Activated CD4-positive, alpha-beta T cell treated with anti-CD3 and anti-CD28 coated beads, Interleukin-2, amount 50 U/mL, for 4 hours (primary cell): Measurements from ENCODE around the gene LPAR2.
A peak's percentile ranks its signal among the peaks of the same experiment; 100 is the strongest.
"Not testable (repeated sequence)": the region's sequence is repeated elsewhere in the genome, so short reads cannot be mapped to it uniquely, and the experiment has no call there.

Experiments
- DNase-seq, 2 experiments: peaks; one replicate each; pipeline ENCODE4 v3.0.0-alpha.2; 2020

LPAR2 gene

DNA sequence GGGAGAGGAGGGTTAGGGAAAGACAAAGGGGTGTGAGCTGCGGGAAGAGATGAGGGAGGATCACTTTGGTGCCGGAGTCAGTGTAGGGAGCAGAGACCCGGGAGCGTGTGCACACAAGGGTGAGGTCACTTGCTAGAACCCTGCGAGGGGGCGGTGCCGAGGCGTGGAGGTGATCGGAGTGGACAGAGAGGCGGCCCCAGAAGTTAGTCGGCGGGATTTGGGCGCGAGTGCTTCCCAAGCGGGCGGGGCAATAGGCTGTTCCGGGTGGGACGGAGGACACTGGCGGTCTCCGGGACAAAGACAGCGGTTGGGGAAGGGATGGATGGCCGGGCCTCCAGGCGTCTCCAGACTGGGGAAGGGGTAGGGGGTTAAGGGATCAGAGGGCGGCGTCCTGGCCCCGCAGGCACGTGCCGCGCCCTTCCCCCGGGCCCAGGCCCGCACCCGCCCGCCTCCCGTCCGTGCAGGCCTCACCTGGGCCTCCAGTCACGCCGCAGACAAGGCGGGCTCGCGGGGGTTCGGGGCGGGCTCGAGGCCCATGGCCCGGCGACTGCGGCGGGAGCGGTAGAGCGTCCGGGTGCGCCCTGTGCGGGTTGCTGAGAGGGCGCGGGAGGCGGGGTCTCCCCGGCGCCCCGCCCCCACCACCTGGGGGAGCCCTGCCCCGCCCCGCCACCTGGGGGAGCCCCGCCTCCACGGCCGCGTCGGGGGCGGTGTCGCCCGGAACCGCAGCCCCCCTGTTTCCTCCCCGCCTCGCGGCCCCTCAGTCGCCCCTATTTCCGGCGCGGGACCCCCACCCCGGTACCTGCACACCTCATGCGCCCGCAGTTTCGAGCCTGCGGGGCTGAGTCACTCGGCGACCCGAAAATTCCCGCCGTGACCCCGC lies at the start of gene LPAR2:
LPAR2 (minus strand) TSS at position 600 of the 880 bp plus-strand sequence. CDS start 945 bp downstream, outside the sequence.
- DNase-seq = peak; percentile 58 to 64

DNA sequence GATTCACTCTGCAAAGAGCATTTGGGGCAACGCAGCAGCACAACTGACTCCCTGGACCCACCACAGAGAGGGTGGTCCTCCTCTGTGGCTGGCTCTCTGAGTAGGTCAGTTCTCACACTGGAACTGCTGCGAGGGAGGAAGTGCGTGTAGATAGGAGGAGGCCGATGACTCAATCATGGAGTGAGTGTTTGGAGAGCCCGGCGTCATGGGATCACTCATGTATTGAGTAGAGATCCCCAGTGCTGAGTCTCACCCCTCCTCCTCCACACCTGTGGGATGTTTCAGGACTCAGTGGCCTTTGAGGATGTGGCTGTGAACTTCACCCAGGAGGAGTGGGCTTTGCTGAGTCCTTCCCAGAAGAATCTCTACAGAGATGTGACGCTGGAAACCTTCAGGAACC lies 49.6 kb upstream of the LPAR2 start:
- DNase-seq = no peak

DNA sequence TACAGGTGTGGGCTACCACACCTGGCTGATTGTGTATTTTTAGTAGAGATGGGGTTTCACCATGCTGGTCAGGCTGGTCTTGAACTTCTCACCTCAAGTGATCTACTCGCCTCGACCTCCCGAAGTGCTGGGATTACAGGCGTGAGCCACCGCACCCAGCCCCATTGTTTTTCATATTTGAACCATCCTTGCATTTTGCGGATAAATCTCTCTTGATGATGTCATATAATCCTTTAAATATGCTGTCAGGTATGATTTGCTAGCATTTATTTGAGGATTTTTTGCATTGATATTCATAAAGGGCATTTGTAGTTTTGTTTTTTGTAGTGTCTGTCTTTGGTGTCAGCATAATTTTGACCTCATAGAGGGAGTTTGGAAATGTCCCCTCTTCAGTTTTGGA lies 46.3 kb upstream of the LPAR2 start:
- no peak for DNase-seq

DNA sequence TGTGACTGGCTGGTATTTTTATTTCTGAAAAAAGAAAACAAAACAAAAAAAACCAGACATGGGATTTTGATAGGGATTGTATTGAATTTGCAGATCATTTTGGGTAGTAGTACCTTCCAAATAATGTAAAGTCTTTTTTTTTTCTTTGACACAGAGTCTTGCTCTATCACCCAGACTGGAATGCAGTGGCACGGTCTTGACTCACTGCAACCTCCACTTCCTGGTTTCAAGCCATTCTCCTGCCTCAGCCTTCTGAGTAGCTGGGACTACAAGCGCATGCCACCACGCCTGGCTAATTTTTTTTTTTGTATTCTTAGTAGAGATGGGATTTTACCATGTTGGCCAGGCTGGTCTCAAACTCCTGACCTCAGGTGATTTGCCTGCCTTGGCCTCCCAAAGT lies 44.8 kb upstream of the LPAR2 start:
- no peak for DNase-seq

DNA sequence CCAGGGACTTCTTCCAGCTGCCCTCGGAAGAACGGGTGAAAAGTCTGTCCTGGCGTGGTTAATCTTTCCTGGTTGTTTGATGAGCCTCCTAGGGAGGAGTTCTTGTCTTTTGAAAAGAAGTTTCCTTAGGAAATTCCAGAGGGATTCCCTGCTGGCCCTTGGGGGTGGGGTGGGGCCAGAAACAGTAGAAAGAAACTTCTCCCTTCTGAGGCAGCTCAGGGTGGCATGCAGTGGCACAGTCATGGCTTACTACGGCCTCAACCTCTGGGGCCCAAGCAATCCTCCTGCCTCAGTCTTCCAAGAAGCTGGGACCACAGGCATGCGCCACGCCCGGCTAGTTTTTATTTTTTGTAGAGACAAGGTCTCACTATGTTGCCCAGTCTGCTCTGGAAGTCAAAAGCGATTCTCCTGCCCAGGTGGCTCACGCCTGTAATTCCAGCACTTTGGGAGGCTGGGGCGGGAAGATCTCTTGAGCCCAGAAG lies 42.1 kb upstream of the LPAR2 start:
- no peak for DNase-seq

DNA sequence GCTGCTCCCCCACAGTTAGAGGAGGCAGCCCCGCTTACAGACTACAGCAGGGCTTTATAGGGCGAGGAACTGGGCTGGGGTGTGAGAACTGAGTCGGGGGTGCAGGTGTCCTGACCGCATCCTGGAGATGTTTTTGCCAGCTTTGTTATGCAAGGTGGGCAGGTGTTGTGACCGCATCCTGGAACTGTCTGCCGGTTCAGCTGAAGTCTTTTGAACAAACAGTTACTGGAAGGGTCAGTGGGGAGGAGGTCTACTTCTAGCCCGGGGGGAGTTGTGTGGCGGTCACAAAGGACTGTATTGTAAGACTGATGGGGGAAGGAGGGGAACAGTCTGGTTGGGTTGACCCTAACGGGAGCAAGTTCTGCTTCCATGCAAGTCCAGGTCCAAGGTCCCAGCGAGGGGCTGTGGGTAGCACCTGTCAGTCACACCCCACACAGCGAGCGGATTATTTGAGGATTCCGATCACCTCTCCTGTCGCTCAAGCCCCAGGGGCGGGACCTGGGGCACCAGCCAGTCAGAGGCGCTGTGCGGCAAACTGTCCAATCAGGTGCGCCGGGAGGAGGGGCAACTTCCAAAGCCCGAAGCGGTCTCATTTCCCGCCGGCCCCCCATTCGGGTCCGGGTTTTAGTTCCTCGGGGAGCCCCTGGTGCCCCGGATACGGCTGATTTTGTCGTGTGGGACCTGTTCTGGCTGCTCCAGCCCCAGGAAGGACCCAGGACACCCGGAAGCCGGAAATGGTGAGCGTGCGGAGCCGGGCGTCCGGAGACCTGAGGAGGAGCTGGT lies 40.4 kb upstream of the LPAR2 start, which contains the start of gene ZNF101:
ZNF101 (plus strand) TSS at position 610 of the 783 bp plus-strand sequence; CDS start at position 735, 125 bp downstream.
- DNase-seq = peak; percentile 89 to 90

DNA sequence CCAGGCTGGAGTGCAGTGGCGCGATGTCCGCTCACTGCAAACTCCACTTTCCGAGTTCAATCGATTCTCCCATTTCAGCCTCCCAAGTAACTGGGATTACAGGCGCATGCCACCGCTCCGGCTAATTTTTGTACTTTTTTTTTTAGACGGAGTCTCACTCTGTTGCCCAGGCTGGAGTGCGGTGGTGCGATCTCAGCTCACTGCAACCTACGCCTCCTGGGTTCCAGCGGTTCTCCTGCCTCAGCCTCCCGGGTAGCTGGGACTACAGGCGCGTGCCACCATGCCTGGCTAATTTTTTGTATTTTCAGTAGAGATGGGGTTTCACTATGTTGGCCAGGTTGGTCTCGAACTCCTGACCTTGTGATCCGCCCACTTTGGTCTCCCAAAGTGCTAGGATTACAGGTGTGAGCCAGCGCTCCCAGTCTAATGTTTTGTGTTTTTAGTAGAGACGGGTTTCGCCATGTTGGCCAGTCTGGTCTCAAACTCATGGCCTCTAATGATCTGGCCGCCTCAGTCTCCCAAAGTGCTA lies 37.5 kb upstream of the LPAR2 start:
- DNase-seq = not testable (repeated sequence)

DNA sequence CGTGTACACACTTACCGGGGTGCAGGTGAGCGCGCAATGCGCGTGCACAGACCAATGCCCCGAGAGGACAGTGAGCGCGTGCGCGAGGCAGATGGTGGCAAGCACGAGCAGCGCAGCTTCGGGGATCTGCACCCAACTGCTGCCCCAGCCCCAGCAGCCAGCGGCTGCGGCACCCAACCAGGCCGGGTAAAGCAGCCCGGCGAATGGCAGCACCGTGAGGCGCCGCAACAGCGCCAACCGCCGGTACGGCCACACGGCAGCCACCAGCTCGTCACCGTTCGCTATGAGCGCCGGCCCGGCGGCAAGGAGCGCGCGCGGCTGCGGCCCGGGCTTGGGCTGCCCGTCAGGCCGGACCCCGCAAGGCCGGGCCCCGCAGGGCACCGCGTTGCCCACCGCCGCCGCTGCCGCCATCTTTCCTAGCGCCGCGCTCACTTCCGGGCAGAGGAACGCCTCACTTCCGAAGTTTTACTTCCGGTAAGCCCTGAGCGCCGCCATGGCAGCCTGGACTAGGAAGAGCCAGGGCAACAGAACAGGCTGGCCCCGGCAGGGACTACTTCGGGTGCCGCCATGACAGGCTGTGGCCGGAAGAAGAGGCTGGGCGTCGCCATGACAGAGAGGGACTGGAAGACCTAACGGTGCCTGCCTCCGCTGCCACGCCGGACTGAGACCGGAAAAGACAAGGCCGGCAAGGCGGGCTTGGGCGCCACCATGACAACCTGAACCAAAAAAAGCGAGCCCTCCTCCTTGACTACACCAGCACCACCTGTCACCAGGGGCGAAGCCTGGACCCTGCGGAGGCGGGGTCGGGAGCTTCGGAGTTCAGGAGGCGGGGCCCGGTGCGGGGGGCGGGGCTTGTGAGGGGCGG lies 35.5 kb upstream of the LPAR2 start, which contains the start of gene ATP13A1:
ATP13A1 (minus strand) TSS at position 421 of the 865 bp plus-strand sequence; CDS start at position 411, 10 bp downstream.
- DNase-seq = peak; percentile 92 to 95

DNA sequence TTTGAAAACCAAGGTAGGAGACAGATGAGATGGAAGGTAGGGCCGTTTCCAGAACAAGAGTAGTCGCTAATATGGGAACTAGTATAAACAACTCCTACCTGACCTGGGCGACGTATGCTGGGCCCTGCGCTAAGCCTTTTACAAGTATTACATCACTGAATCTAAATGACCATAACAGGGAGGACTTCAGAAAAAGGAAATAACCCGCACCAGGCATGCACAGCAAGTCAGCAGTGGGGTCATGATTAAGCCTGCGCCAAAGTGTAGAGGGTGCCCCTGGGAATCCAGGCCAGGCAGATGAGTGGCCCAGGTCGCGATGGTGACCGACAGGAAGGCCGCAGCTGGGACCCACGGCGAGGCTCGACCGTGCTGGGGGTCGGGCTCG lies 34.8 kb upstream of the LPAR2 start:
- no peak for DNase-seq

DNA sequence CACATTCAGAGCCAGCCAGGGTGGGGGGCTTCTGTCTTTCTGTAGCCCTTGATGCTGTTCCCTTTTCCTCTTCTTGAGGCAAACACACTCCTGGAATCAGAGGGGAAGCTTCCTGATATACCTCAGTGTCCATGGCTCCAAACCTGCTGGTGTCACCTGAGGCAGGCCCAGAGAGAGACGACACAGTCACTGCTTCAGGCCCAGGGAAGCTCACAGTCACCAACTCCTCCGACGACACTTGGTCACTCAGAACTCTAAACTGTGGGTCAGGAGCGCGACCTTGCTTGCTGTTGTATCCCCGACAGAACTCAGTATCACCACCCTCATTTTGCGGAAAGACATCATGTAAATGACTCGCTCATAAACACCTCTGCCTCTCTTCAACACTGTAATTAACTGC lies 34.3 kb upstream of the LPAR2 start:
- no peak for DNase-seq

DNA sequence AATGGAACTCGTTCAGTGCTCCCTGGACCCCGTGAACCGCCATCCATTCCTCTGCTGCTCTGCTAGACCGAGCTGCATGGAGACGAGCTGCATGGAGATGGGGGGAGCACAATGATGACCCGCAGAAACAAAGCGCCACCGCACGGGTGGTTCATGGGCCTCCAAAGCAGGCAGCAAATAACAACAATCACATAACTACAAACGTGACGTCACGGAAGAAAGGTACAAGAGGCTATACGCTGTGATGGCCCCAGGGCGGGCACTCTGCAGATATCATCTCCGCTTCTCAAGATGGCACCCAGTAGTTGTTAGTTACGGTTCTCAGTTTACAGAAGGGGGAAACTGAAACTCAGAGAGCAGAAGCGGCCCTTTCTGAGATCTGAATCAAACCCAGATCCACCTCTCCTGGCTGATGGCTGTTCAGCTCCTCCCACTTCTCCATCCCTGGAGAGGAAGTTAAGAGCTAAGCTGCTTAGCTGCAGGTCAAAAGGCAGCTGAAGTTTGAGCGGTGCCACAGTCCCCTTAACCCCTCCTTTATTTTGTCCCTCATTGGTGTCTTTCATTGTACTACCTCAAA lies 33.7 kb upstream of the LPAR2 start:
- no peak for DNase-seq

DNA sequence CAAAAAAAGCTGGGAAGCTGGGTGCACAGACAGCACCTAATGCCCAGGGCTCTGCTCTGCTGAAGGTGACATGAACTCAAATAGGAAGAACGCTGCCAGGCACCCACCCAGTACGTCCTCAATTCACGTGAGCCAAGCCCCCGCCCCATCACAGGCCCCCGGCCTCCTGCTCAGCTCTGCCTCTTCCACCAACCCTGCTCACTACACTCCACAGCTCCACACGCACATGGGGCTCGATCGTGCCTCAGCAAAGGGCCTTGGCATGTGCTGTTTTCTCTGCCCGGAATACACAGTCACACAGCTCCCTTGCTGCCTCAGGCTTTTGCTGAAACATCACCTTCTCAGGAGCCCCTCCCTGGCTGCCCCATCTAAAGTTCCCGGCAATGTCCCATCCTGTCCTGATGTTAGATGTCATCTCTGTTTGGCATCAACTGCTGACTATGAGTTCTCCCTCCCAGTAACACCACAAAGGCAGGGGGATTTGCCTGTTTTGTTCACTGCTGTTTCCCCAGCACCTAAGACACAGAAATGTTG lies 33.2 kb upstream of the LPAR2 start:
- no peak for DNase-seq

DNA sequence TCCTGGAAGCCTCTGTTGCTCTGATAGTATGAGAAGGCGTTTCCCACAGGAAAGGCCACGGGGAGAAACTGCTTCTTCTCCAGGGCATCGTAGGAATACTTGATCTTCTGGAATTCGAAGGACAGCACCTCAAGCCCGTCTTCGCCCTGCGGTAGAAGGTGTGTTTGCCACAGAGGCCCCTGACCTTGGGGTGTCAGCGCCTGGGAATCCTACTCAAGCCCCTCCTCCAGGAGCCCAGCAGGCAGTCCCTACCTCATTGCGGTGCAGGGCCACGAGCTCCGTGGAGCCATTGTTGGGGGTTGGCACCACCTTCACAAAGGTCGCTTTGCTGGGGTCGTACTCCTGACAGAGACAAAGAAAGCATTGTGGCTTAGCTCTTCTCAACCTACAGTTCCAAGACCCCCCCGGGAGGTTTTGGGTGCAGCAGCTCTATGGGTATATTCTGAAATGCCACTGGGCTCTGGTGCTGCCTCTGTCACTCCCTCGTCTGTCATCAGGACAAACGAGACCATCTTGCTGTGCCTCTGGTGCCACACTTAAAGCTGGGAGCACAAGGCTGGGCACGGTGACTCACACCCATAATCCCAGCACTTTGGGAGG lies 31.7 kb upstream of the LPAR2 start:
- no peak for DNase-seq

DNA sequence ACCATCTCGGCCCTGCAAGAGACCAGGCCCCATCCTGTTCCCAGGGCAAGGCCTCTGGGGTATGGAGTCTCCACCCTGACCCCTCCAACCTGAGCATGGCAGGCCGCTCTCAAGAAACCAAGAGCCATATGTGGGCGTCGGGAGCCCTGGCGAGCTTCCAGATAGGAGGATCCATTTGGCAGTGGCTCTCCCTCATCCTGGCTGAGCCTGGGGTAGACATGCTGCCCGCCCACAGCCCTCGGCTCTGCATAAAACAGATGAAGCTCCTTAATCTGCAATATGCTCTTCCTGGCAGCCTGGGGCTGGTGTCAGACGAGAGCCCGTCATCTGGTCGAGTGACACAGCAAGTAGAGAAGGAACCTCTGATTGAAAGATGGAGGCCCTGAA lies 29.4 kb upstream of the LPAR2 start:
- DNase-seq = no peak

DNA sequence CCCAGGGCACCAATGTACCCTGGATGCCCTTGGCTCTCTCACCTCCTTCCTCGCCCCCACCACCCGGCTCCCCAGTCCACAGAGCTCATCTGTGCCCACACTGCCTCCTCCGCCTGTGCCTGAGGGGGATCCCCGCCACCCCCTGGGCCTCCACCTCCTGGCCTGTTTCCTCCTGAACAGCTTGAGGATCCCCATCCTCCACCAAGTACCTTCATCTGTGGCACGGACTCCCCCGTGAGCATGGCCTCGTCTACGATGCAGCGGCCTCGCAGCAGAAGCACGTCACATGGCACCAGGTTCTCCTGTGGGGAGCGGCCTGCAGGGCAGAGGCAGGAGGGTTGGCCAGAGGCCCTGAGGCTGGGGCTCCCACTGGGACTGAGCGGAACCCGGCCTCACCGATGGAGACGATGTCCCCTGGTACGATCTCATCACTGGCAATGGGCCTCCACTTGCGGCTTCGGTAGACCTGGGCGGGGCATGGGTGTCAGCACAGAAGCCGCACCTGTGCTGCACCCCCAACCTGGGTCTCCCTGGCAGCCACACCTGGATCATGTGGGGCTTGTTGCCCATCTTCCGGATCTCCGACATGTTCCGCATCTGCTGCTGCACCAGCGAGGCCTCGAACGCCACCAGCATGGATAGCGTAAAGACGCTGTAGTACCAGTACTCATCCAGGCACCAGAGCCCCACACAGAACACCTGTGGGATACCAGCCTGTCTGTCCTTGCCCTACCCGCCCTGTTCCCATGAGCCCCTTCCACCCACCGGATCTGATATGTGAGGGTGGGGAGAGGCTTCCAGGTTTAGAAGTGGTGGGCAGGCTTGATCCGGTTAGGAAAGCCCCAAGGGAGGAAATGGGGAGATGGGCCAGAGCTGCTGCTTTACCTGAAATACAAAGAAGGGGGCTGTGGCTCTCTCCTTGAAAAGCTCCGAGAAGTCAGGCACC lies 28.7 kb upstream of the LPAR2 start:
- no peak for DNase-seq

DNA sequence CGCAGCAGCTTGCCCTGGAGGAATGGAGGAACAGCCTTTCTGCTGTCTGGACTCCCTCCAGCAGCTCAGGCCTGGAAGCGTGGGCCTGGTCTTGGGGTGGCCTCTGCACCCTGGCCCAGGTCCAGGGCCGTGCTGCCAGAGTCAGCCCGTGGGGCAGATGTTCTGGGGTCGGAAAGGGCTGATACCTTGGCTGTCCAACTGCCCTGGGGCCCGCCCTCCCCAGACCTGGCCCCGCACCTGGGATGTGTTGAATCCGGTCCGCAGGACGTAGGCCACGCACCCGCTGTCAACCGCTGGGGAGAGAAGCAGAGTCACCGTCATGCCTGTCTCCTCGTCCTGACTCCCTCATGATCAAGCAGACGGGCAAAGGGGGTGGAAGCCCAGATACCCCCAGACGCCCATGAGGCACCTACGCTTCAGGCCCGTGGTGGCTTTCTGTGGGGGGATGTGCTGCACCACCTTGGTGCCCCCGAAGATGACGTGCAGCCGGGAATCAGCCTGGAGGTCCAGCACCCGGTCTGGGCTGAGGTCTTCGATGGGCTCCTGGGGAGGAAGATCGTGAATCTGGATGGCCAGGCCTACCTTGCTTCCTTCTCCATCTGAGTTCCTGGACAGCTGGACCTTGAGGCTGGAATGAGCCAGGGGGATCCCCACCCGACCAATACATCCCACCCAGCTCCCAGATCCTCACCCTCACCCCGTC lies 27.8 kb upstream of the LPAR2 start:
- DNase-seq = no peak

DNA sequence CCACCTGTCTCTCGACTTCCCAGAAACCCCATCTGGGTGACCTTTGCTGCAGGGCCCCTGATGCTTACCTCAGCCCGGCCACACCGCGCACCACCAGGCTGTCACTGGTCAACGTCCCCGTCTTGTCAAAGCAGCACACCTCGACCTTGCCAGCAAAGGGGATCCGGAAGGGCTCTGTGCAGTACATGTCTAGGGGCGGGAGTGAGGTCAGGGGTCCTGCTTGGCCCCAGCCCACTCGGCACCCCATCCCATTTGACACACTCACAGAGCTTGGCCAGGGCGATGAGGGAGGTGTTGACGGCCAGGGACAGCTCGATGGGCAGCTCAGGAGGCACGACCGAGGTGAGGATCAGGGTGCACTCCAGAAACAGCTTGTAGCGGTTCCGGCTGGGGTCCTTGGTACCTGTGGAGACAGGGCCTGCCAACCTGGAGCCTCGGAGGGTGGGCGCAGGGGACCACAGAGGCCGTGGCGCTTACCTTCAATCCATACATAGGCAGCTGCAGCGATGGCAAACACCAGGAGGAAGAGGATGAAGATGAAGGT lies 27.1 kb upstream of the LPAR2 start:
- DNase-seq = no peak

DNA sequence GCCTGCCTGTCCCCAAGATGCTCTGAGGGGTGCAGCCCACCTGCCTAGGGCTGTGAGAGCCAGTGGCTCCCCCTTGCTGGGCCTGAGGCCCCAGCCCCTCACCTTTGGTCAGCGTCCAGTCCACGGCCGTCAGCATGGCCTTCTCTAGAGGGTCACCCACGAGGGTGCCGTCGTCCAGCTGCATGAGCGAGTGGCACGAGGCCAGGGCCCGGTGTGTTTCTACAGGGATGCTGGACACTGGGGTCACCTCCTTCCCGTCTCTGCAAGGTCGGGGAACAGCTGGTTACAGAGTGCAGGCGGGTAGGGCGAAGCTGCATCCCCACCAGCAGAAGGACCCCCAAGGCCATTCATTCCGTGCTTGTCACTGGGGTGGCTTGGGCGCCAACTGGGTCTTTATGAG lies 26.4 kb upstream of the LPAR2 start:
- no peak for DNase-seq

DNA sequence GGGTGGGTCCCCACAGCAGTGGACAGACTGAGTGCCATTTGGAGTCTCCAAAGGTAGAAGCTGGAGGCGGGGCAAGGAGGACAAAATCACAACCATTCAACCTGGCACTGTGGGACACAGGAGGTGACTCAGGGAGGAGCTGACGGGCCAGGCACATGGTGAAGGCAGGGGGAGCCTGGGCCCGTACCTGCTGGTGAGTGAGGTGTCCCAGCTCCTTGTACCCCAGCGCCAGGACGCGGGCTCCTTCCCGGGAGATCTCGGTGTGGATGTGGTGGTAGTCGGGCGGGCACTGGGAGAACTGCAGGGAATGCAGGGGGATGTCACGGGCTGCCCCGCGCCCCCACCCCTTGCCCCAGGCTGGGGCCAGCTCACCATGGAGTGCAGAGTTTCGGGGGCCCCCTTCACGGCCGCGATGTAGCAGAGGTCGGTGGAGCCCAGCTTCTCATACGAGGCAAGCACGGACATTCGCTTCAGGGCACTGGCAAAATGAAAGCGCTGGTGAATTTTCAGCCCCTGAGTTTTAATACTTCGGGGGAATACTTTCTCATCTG lies 25.7 kb upstream of the LPAR2 start:
- no peak for DNase-seq
